ENCODE data around the gene FAM240B.

FAM240B gene

DNA sequence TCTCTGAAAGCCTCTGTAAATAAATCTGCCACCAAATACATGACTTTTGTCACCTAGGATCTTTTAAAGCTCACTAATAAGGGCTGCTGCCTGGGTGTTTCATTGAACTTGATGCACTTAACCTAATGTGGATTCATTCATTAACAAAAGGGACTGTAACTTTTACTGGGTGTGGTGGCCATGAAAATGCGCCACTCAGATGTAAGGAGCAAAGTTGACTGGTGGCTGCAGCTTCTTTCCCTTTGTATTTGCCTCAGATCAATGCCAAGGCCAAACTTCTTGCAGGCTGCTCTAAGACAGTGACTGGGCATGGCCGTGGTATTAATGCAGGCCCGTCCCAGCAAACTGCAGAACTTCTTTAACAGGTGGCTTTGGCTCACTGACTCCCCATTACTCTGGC lies 22.9 kb downstream of the FAM240B start:
- CTCF ChIA-PET, result no interaction called here
- DNase-seq (ENCODE audit: low spot score), result no peak
- TF ChIP-seq CTCF (conservative IDR thresholded peaks at IDR 0.05; ENCODE audit: low read depth), result no peak
- POLR2A ChIA-PET (ENCODE audit: low non-redundant PET), result no interaction called here
- no peak overlapping the region for H3K27ac ChIP-seq

GRCh38 chr9:38694676-38695075 lies 25.3 kb downstream of the FAM240B start:
- CTCF ChIA-PET, result no interaction called here
- TF ChIP-seq CTCF (conservative IDR thresholded peaks at IDR 0.05; ENCODE audit: low read depth), result no peak

DNA sequence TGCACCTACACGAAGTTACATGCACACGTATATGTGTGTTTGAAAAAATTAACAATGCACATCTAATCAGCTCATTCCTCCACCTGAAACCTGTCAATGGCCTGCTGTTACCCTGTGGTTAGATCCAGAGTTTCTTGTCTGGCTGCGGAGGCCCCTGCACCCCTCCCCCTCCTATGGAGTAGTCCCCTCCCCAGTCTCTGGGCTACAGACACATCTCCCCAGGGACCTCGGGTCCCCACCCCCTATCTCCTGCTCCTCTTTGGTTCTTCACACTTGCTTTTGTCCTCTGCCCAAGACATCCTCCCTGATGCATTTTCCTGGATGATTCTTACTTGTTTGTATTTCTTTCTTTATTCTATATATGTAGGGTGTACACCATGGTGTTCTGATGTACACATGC lies 27.2 kb downstream of the FAM240B start:
- no peak overlapping the region for H3K27ac ChIP-seq
- ChIA-PET CTCF (no interaction called here), POLR2A (ENCODE audit: low non-redundant PET) (no interaction called here)
- no peak for TF ChIP-seq CTCF (conservative IDR thresholded peaks at IDR 0.05; ENCODE audit: low read depth)
- DNase-seq (ENCODE audit: low spot score), result no peak

More at GRCh38 chr9:38694676-38695075, 25.3 kb downstream of the FAM240B start:
- DNase-seq (ENCODE audit: low spot score), result no peak
- H3K27ac ChIP-seq, result no peak overlapping the region
- POLR2A ChIA-PET (ENCODE audit: low non-redundant PET), result no interaction called here

DNA sequence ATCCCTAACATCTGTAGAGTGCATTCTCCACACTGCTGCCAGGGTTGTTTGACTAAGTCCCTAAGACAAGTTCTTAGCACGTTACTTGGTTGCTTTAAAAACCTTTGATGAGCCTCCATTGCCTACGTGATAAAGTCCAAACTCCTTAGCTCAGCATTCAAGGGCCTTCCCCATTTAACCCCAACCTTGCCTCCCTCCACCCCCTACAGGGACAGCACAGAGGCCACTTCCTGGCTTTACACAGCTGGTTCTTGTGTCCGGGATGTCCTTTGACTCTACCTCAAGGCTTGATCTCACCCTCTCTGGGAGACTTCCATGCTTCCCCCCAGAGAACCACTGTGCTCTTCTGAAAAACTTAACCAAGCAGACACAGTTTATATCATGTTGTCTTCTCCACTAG lies 29.4 kb downstream of the FAM240B start:
- ChIA-PET POLR2A (ENCODE audit: low non-redundant PET) (no interaction called here), CTCF (interaction anchor here (0.6 kb wide), 1 partner anchor 805 kb away, joined by 3 read pairs; no protein-coding TSS in a partner anchor)
- H3K27ac ChIP-seq, result no peak overlapping the region
- no peak for DNase-seq (ENCODE audit: low spot score)
- TF ChIP-seq CTCF (conservative IDR thresholded peaks at IDR 0.05; ENCODE audit: low read depth), result no peak

DNA sequence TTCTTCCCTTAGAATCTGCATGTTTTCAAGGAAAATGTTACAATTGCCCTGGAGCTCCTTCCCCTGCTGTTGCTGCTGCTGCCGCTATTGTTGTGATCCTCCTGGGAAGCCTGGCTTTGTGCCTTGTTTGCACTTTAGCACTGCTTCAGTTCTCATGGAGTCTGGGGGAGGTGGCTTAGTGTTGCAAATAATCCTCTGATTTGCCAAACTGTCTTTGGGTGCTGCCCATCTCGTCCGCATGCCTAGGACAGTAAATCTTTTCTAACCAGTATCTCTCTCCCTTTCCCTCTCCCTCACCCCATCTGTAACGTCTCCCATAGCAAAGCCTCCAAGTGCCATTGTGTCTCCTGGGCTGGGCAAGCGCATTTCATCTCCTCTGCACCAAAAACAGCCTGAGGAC lies 30.3 kb downstream of the FAM240B start:
- POLR2A ChIA-PET (ENCODE audit: low non-redundant PET), result no interaction called here
- no peak overlapping the region for H3K27ac ChIP-seq
- no peak for TF ChIP-seq CTCF (conservative IDR thresholded peaks at IDR 0.05; ENCODE audit: low read depth)
- CTCF ChIA-PET, result interaction anchor here (0.6 kb wide), 1 partner anchor 1214 kb away, joined by 4 read pairs; no protein-coding TSS in a partner anchor
- no peak for DNase-seq (ENCODE audit: low spot score)

GRCh38 chr9:38687992-38688391 lies 31.9 kb downstream of the FAM240B start:
- no peak for TF ChIP-seq CTCF (conservative IDR thresholded peaks at IDR 0.05; ENCODE audit: low read depth)
- DNase-seq (ENCODE audit: low spot score), result no peak
- peak overlapping the region; percentile 49 for H3K27ac ChIP-seq
- CTCF ChIA-PET, result interaction anchor here (1.4 kb wide), 1 partner anchor 68 kb away, joined by 4 read pairs; the partner anchor contains the start of gene ANKRD18A
- POLR2A ChIA-PET (ENCODE audit: low non-redundant PET), result no interaction called here

All from RWPE1 (cell line).